ENCODE results near the gene SLC22A14.

DNA sequence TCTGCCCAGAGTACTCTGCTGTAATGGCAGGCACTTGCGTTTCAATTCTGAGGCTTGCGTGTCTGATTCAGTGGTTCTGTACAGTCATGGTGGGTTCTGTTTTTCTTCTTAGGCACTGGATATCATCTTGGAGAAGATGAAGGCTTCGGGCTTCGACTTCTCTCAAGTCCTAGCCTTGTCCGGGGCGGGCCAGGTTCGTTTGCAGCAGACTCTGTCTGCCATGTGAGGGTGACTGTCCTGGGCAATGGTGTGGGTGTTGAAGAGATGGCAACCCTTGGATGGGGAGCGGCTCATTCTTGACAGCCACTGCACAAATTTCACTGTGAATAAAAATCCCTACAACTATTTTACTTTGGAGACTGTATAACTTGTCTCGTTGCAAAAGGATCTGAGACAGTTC is 80.7 kb downstream of the SLC22A14 start:
- TF ChIP-seq, protein P1, sequence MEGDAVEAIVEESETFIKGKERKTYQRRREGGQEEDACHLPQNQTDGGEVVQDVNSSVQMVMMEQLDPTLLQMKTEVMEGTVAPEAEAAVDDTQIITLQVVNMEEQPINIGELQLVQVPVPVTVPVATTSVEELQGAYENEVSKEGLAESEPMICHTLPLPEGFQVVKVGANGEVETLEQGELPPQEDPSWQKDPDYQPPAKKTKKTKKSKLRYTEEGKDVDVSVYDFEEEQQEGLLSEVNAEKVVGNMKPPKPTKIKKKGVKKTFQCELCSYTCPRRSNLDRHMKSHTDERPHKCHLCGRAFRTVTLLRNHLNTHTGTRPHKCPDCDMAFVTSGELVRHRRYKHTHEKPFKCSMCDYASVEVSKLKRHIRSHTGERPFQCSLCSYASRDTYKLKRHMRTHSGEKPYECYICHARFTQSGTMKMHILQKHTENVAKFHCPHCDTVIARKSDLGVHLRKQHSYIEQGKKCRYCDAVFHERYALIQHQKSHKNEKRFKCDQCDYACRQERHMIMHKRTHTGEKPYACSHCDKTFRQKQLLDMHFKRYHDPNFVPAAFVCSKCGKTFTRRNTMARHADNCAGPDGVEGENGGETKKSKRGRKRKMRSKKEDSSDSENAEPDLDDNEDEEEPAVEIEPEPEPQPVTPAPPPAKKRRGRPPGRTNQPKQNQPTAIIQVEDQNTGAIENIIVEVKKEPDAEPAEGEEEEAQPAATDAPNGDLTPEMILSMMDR (IDR thresholded peaks at IDR 0.05 in 4 of 5, conservative IDR thresholded peaks at IDR 0.05 in 1 of 5) = no peak
- TF ChIP-seq POLR2A (IDR thresholded peaks at IDR 0.05) = no peak

Measured in gastrocnemius medialis (tissue), 4 donors.